Measurements from ENCODE around the gene YJEFN3. TPM values are rescaled to one million over a fixed set of nuclear protein-coding genes. Genes with fewer than 3 reads are reported as not detected.

YJEFN3 gene
- total and polyA plus RNA-seq, 2 of the 8 experiments (the other 6 are each of a cell fraction or from before 2014, with no cell fraction given) = 5.7 to 9.4 TPM

DNA sequence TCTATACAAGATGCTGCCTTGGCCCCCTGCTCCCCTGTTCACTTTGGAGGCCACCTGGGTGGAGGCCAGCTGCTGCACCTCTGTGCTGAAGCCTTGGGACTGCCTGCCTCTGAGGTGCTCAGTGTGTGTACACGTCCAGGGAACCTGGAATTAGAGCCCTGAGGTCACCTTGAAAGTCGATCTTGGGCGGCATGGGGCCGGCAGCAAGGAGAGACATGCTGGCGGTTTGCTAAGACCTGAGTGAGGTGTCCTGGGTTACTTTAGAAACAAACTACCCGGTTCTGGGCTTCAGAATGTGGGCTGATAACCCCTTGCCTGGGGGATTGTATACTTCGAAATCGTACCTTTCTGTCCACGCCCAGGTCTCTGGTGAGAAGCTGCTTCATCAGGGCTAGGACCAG is 38.9 kb upstream of the YJEFN3 start (continued):
- TF ChIP-seq, protein P1, sequence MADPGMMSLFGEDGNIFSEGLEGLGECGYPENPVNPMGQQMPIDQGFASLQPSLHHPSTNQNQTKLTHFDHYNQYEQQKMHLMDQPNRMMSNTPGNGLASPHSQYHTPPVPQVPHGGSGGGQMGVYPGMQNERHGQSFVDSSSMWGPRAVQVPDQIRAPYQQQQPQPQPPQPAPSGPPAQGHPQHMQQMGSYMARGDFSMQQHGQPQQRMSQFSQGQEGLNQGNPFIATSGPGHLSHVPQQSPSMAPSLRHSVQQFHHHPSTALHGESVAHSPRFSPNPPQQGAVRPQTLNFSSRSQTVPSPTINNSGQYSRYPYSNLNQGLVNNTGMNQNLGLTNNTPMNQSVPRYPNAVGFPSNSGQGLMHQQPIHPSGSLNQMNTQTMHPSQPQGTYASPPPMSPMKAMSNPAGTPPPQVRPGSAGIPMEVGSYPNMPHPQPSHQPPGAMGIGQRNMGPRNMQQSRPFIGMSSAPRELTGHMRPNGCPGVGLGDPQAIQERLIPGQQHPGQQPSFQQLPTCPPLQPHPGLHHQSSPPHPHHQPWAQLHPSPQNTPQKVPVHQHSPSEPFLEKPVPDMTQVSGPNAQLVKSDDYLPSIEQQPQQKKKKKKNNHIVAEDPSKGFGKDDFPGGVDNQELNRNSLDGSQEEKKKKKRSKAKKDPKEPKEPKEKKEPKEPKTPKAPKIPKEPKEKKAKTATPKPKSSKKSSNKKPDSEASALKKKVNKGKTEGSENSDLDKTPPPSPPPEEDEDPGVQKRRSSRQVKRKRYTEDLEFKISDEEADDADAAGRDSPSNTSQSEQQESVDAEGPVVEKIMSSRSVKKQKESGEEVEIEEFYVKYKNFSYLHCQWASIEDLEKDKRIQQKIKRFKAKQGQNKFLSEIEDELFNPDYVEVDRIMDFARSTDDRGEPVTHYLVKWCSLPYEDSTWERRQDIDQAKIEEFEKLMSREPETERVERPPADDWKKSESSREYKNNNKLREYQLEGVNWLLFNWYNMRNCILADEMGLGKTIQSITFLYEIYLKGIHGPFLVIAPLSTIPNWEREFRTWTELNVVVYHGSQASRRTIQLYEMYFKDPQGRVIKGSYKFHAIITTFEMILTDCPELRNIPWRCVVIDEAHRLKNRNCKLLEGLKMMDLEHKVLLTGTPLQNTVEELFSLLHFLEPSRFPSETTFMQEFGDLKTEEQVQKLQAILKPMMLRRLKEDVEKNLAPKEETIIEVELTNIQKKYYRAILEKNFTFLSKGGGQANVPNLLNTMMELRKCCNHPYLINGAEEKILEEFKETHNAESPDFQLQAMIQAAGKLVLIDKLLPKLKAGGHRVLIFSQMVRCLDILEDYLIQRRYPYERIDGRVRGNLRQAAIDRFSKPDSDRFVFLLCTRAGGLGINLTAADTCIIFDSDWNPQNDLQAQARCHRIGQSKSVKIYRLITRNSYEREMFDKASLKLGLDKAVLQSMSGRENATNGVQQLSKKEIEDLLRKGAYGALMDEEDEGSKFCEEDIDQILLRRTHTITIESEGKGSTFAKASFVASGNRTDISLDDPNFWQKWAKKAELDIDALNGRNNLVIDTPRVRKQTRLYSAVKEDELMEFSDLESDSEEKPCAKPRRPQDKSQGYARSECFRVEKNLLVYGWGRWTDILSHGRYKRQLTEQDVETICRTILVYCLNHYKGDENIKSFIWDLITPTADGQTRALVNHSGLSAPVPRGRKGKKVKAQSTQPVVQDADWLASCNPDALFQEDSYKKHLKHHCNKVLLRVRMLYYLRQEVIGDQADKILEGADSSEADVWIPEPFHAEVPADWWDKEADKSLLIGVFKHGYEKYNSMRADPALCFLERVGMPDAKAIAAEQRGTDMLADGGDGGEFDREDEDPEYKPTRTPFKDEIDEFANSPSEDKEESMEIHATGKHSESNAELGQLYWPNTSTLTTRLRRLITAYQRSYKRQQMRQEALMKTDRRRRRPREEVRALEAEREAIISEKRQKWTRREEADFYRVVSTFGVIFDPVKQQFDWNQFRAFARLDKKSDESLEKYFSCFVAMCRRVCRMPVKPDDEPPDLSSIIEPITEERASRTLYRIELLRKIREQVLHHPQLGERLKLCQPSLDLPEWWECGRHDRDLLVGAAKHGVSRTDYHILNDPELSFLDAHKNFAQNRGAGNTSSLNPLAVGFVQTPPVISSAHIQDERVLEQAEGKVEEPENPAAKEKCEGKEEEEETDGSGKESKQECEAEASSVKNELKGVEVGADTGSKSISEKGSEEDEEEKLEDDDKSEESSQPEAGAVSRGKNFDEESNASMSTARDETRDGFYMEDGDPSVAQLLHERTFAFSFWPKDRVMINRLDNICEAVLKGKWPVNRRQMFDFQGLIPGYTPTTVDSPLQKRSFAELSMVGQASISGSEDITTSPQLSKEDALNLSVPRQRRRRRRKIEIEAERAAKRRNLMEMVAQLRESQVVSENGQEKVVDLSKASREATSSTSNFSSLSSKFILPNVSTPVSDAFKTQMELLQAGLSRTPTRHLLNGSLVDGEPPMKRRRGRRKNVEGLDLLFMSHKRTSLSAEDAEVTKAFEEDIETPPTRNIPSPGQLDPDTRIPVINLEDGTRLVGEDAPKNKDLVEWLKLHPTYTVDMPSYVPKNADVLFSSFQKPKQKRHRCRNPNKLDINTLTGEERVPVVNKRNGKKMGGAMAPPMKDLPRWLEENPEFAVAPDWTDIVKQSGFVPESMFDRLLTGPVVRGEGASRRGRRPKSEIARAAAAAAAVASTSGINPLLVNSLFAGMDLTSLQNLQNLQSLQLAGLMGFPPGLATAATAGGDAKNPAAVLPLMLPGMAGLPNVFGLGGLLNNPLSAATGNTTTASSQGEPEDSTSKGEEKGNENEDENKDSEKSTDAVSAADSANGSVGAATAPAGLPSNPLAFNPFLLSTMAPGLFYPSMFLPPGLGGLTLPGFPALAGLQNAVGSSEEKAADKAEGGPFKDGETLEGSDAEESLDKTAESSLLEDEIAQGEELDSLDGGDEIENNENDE (IDR thresholded peaks at IDR 0.05; ENCODE audit: insufficient replicate concordance, low read length) = no peak
- TF ChIP-seq MAFK (IDR thresholded peaks at IDR 0.05; ENCODE audit: low read depth, low read length) = no peak
- no peak for TF ChIP-seq CTBP2 (IDR thresholded peaks at IDR 0.05; ENCODE audit: borderline replicate concordance, insufficient read depth, insufficient read length, low read length)
- no peak for TF ChIP-seq CREB1 (IDR thresholded peaks at IDR 0.05)
- TF ChIP-seq POLR2A (IDR thresholded peaks at IDR 0.05; ENCODE audit: control extremely low read depth in 1 of 2, low read depth in 2 of 2, low read length in 2 of 2) = no peak
- TF ChIP-seq BCL11A (IDR thresholded peaks at IDR 0.05; ENCODE audit: low read depth in 2 of 2, low read length in 2 of 2) = no peak

All from H1 (cell line).